WERI-Rb-1 (cell line): ENCODE results near the gene LEF1.

Source experiments
- DNase-seq: peaks from one replicate; pipeline ENCODE4 v3.0.0-alpha.2; 2020
- H3K27ac ChIP-seq: fragments of 250-450 bp; sonication (Bioruptor Pico); 2 replicates; pipeline ENCODE4 v1.5.1; 2020; ENCODE audit warnings: mild to moderate bottlenecking, moderate library complexity
- H3K27me3 ChIP-seq: fragments of 250-450 bp; sonication (Bioruptor Pico); 2 replicates; pipeline ENCODE4 v1.5.1; 2021; ENCODE audit warnings: mild to moderate bottlenecking, low read depth, moderate library complexity; ENCODE audit not compliant: insufficient read depth, severe bottlenecking
- H3K36me3 ChIP-seq: fragments of 250-450 bp; sonication (Bioruptor Pico); 2 replicates; pipeline ENCODE4 v1.5.1; 2020; ENCODE audit warnings: mild to moderate bottlenecking, moderate library complexity
- H3K4me3 ChIP-seq: 2 replicates; pipeline ENCODE4 v1.5.1; 2011; ENCODE audit warnings: low read depth, mild to moderate bottlenecking, control low read depth, low read length
- H3K9me3 ChIP-seq: fragments of 250-450 bp; sonication (Bioruptor Pico); 2 replicates; pipeline ENCODE4 v1.5.1; 2021; ENCODE audit warnings: mild to moderate bottlenecking, moderate library complexity; ENCODE audit not compliant: severe bottlenecking
- CTCF ChIP-seq: IDR thresholded peaks from 2 replicates; pipeline ENCODE4 v1.5.1; 2011; ENCODE audit warnings: low read depth, mild to moderate bottlenecking, control low read depth, inconsistent platforms, low read length

The LEF1 gene

GRCh38 chr4:108119199-108119800, 49.4 kb downstream of the LEF1 start:
- no peak overlapping the region for H3K4me3 ChIP-seq
- DNase-seq, result no peak
- H3K36me3 ChIP-seq, result no peaks in the 10 kb centered on the region
- no peak for TF ChIP-seq CTCF
- H3K27ac ChIP-seq, result no peak overlapping the region
- H3K27me3 ChIP-seq, result no peaks in the 10 kb centered on the region
- H3K9me3 ChIP-seq, result no peaks in the 10 kb centered on the region

GRCh38 chr4:108118505-108118904, 50.2 kb downstream of the LEF1 start:
- Histone ChIP-seq H3K36me3 (no peaks in the 10 kb centered on the region), H3K9me3 (no peaks in the 10 kb centered on the region), H3K4me3 (no peak overlapping the region), H3K27me3 (no peaks in the 10 kb centered on the region), H3K27ac (no peak overlapping the region)
- no peak for DNase-seq
- TF ChIP-seq CTCF, result no peak

- H3K27me3 ChIP-seq, result no peaks in the 10 kb centered on the region
- H3K27ac ChIP-seq, result no peak overlapping the region
- DNase-seq, result no peak
- no peaks in the 10 kb centered on the region for H3K9me3 ChIP-seq
- no peak overlapping the region for H3K4me3 ChIP-seq
- TF ChIP-seq CTCF, result no peak
- no peaks in the 10 kb centered on the region for H3K36me3 ChIP-seq
Observed at GRCh38 chr4:108117418-108118182, 51.1 kb downstream of the LEF1 start.

GRCh38 chr4:108116423-108117168, 52.1 kb downstream of the LEF1 start:
- H3K9me3 ChIP-seq, result no peaks in the 10 kb centered on the region
- no peak for TF ChIP-seq CTCF
- no peaks in the 10 kb centered on the region for H3K36me3 ChIP-seq
- no peak overlapping the region for H3K27ac ChIP-seq
- DNase-seq, result no peak
- H3K4me3 ChIP-seq, result no peak overlapping the region
- H3K27me3 ChIP-seq, result no peaks in the 10 kb centered on the region

GRCh38 chr4:108115168-108115526, 53.6 kb downstream of the LEF1 start:
- Histone ChIP-seq H3K4me3 (no peak overlapping the region), H3K9me3 (no peaks in the 10 kb centered on the region), H3K36me3 (no peaks in the 10 kb centered on the region), H3K27me3 (no peaks in the 10 kb centered on the region), H3K27ac (no peak overlapping the region)
- no peak for DNase-seq
- TF ChIP-seq CTCF, result no peak
